Stimulated activated effector memory CD8-positive, alpha-beta T cell treated with anti-CD3 and anti-CD28 coated beads, Interleukin-12 subunit alpha, Interleukin-12 subunit beta, amount 100 ng/mL, for 72 hours (primary cell): ENCODE results near the gene SORCS1.

Experiments used
- ATAC-seq: fragments of 150-1000 bp; cut with Tn5 transposase; 2 replicates; pipeline ENCODE4 v1.10.0; 2021
- DNase-seq, 2 donors: peaks; one replicate each; pipeline ENCODE4 v3.0.0; 2021 to 2022; ENCODE audit warnings: low spot score in 2 of 2
- H3K27ac Mint-ChIP-seq: one replicate; pipeline ENCODE4 v1.8.0; 2022; ENCODE audit warnings: mild to moderate bottlenecking, mixed read lengths
- H3K36me3 Mint-ChIP-seq: one replicate; pipeline ENCODE4 v1.8.0; 2022; ENCODE audit warnings: mild to moderate bottlenecking, mixed read lengths
- H3K4me1 Mint-ChIP-seq: one replicate; pipeline ENCODE4 v1.8.0; 2022; ENCODE audit warnings: mixed read lengths
- H3K4me3 Mint-ChIP-seq: one replicate; pipeline ENCODE4 v1.8.0; 2022; ENCODE audit warnings: mild to moderate bottlenecking, mixed read lengths
- H3K9me3 Mint-ChIP-seq: one replicate; pipeline ENCODE4 v1.8.0; 2022; ENCODE audit warnings: mixed read lengths

The SORCS1 gene

GRCh38 chr10:107083388-107084009, 81.0 kb downstream of the SORCS1 start:
- ATAC-seq (no peak), DNase-seq (no peak)
- no peaks in the 10 kb centered on the region for H3K36me3 Mint-ChIP-seq
- peaks cover 2% of the 10 kb centered on the region for H3K9me3 Mint-ChIP-seq
- H3K27ac Mint-ChIP-seq, result no peak overlapping the region
- H3K4me3 Mint-ChIP-seq, result no peak overlapping the region
- H3K4me1 Mint-ChIP-seq, result no peaks in the 10 kb centered on the region

GRCh38 chr10:107081644-107082043, 82.9 kb downstream of the SORCS1 start:
- DNase-seq (no peak), ATAC-seq (no peak)
- Mint-ChIP-seq H3K36me3 (no peaks in the 10 kb centered on the region), H3K4me3 (no peak overlapping the region), H3K9me3 (peaks cover 10% of the 10 kb centered on the region), H3K4me1 (no peaks in the 10 kb centered on the region), H3K27ac (no peak overlapping the region)

- no peaks in the 10 kb centered on the region for H3K4me1 Mint-ChIP-seq
- no peak overlapping the region for H3K4me3 Mint-ChIP-seq
- no peak overlapping the region for H3K27ac Mint-ChIP-seq
- peaks cover 12% of the 10 kb centered on the region for H3K9me3 Mint-ChIP-seq
- no peaks in the 10 kb centered on the region for H3K36me3 Mint-ChIP-seq
- DNase-seq (no peak), ATAC-seq (no peak)
Measured at GRCh38 chr10:107075117-107075516, 89.4 kb downstream of the SORCS1 start.

GRCh38 chr10:107072786-107073185, 91.7 kb downstream of the SORCS1 start:
- ATAC-seq, result no peak

DNA sequence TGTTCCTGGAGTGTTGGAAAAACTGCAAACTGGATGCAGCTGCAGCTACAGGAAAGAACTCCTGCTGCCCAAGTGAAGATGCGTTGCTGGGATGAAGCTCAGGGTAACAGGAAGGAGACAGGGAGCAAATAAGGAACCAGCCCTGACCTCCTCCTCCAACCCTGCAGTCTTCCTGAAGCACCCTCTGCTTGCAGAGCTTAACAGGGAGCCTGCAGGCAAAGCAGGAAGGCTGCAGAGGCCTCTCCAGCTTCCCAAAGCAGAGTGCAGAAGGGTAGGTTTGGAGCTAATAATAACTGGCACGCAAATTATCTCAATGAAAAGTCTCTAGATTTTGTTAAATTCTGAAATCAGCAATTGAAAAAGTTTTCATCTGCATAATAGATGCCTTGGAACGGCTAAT, 92.5 kb downstream of the SORCS1 start:
- DNase-seq, result no peak
- Mint-ChIP-seq H3K27ac (no peak overlapping the region), H3K36me3 (no peaks in the 10 kb centered on the region), H3K4me1 (no peaks in the 10 kb centered on the region), H3K4me3 (no peak overlapping the region), H3K9me3 (peaks cover 5% of the 10 kb centered on the region)
- ATAC-seq, result no peak

More at GRCh38 chr10:107072786-107073185, 91.7 kb downstream of the SORCS1 start:
- Mint-ChIP-seq H3K4me1 (no peaks in the 10 kb centered on the region), H3K27ac (no peak overlapping the region), H3K36me3 (no peaks in the 10 kb centered on the region), H3K9me3 (peaks cover 8% of the 10 kb centered on the region), H3K4me3 (no peak overlapping the region)
- no peak for DNase-seq

DNA sequence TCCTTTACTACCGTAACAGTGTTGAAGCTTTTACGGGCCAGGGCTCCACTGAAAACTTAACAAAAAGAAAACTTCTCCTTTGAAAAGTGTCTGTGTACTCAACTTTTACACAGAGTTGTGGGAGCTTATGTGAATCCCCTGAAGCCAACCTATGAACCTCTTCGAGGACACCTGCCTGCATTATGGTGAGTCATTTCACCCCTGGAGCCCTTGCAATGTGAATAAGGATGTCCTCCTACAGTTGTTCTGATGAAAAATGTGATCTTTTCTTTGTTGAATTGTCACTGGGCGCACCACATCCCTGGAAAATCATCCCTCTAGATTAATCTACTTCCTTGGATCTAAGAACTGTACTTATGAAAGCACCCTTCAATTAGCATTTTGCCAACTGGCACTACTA, 93.2 kb downstream of the SORCS1 start:
- DNase-seq (no peak), ATAC-seq (no peak)
- no peak overlapping the region for H3K27ac Mint-ChIP-seq
- H3K4me3 Mint-ChIP-seq, result no peak overlapping the region
- H3K4me1 Mint-ChIP-seq, result no peaks in the 10 kb centered on the region
- H3K9me3 Mint-ChIP-seq, result peaks cover 2% of the 10 kb centered on the region
- H3K36me3 Mint-ChIP-seq, result no peaks in the 10 kb centered on the region

DNA sequence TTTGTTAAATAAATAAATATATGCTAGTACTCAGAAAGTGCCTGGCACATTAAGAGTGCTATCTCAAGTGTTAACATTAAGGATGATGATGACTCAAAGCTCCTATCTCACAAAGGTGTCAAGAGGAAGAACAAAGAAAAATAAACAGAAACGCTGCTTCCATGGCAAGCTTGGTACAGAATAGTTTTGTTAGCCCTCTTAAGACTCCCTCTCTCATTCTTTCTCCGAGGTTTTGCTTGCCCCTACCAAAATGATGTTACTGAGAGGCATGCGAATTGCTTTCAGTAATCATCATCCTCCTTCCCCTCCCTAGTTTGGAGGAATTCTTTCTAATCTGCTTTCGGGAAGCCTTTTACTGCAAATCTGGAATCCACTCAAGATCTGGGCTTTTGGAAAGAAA, 96.7 kb downstream of the SORCS1 start:
- ATAC-seq (no peak), DNase-seq (no peak)
- Mint-ChIP-seq H3K36me3 (no peaks in the 10 kb centered on the region), H3K4me3 (no peak overlapping the region), H3K27ac (no peak overlapping the region), H3K9me3 (peaks cover 7% of the 10 kb centered on the region), H3K4me1 (no peaks in the 10 kb centered on the region)

DNA sequence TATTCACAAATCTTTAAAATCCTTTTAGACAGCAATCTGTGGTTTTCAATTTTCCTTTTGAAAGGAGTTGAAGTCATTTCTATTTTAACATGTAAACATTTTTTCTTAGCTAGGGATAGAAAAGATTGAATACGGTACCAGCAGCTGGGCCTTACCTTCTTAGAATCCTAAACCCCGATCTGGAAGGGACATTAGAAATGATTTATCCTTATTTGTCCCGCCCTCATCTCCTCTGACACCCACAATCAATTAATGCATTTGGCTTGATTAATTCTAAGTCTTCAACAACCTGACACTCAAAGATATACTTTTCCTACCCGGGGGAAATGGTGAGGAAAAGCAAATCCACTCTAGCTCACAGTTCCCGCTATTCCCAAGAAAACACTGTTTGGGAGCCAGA, 100.4 kb downstream of the SORCS1 start:
- H3K9me3 Mint-ChIP-seq, result peaks cover 4% of the 10 kb centered on the region
- H3K4me3 Mint-ChIP-seq, result no peak overlapping the region
- H3K27ac Mint-ChIP-seq, result no peak overlapping the region
- no peaks in the 10 kb centered on the region for H3K4me1 Mint-ChIP-seq
- no peak for DNase-seq
- ATAC-seq, result no peak
- H3K36me3 Mint-ChIP-seq, result no peaks in the 10 kb centered on the region

DNA sequence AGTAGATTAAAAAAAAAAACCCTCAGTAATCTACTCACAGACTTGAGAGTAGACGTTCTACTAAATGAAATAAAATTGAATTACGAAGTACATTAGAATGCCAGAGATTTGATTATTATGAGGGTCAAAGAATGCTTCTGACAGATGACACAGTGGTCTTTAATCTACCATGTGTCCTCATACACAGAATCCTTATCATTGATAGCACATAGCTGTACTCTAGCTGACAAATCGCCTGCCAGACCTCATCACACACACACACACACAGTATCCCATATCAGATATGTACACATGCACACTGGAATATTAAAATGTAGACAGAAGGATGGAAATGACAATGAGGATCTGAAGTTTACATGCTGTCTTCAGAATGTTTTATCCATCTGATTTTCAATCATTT, 104.6 kb downstream of the SORCS1 start:
- Mint-ChIP-seq H3K9me3 (peaks cover 4% of the 10 kb centered on the region), H3K4me1 (no peaks in the 10 kb centered on the region), H3K4me3 (no peak overlapping the region), H3K27ac (no peak overlapping the region), H3K36me3 (no peaks in the 10 kb centered on the region)
- ATAC-seq (no peak), DNase-seq (no peak)

DNA sequence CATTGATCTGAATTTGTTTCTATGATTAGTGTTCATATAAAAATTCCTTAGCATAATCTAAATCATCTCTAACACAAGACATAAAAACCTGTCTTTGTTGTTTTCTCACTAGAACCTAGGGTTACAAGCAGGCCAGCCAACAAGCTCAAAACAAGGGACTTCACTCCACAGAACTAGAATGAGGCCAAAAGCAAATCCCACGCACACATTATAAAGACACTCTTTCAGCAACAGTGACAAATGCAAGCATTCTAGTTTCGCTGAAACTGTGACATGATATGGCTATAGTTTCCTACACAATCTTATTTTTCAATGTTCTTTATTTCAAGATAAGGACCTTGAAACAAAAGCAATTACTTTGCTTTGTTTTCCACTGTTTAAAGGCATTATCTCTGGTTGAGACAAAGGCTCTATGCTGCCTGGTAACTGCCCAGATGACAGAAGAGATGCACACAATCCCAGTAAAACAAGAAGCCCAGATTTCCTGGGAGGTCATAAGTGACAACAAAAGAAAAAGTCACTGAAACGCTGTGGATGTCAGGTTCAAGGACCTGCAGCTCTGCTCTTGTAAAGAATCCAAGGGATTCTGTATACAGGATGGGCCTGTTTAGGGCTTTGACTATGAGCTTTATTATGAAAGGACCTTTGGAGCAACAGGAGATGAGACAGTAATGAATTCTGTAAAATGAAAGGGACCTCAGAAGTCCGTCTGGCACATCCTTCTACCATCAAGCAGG, 105.3 kb downstream of the SORCS1 start:
- ATAC-seq (no peak), DNase-seq (no peak)
- Mint-ChIP-seq H3K4me1 (no peaks in the 10 kb centered on the region), H3K27ac (no peak overlapping the region), H3K4me3 (no peak overlapping the region), H3K36me3 (no peaks in the 10 kb centered on the region), H3K9me3 (peaks cover 4% of the 10 kb centered on the region)

DNA sequence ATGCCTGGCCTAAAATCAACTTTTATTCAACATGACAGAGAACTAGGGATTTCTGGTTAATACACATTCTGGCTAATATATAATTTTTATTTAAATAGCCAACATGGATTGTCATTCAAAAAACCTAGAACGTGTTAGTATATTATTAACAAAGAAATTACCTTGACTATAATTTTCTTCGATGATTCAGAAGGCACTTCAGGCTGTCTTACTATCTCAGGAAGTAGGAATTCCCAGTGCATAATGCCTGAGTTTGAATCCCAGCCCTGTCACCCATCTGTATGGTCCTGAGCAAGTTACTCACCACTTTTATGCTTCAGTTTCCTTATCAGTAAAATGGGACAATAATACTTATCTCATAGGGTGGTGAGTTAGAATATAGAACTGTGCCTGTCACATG, 106.2 kb downstream of the SORCS1 start:
- Mint-ChIP-seq H3K9me3 (peaks cover 4% of the 10 kb centered on the region), H3K4me1 (no peaks in the 10 kb centered on the region), H3K4me3 (no peak overlapping the region), H3K27ac (no peak overlapping the region), H3K36me3 (no peaks in the 10 kb centered on the region)
- no peak for DNase-seq
- ATAC-seq, result no peak

- Mint-ChIP-seq H3K27ac (no peak overlapping the region), H3K9me3 (peaks cover 4% of the 10 kb centered on the region), H3K4me3 (no peak overlapping the region), H3K4me1 (no peaks in the 10 kb centered on the region), H3K36me3 (no peaks in the 10 kb centered on the region)
- DNase-seq, result no peak
- no peak for ATAC-seq
Measured at GRCh38 chr10:107056182-107056581, 108.3 kb downstream of the SORCS1 start.

- DNase-seq (no peak), ATAC-seq (no peak)
- Mint-ChIP-seq H3K4me3 (no peak overlapping the region), H3K9me3 (peaks cover 4% of the 10 kb centered on the region), H3K27ac (no peak overlapping the region), H3K4me1 (no peaks in the 10 kb centered on the region), H3K36me3 (no peaks in the 10 kb centered on the region)
Measured at GRCh38 chr10:107054469-107055156, 109.9 kb downstream of the SORCS1 start.

DNA sequence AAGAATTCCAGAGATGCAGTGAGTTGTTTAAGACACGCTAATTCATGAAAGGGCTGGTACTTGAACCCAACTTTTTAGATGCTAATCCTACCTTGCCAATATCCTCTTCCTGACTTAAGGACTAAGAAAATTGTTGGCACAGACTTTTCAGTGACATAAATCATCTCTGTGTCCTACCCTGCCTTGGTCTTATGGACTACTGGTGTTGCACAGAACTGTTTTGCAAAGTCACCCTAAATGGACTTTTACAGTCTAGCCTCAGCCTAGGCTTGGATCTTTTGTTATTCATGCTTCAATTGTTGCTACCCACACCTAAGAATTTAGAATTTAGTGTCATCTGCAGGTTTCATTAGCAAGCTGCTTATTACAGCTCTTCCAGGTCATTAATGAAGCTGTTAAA, 112.7 kb downstream of the SORCS1 start:
- H3K27ac Mint-ChIP-seq, result no peak overlapping the region
- H3K36me3 Mint-ChIP-seq, result no peaks in the 10 kb centered on the region
- H3K4me3 Mint-ChIP-seq, result no peak overlapping the region
- no peaks in the 10 kb centered on the region for H3K4me1 Mint-ChIP-seq
- no peak for DNase-seq
- H3K9me3 Mint-ChIP-seq, result peaks cover 2% of the 10 kb centered on the region
- ATAC-seq, result no peak

DNA sequence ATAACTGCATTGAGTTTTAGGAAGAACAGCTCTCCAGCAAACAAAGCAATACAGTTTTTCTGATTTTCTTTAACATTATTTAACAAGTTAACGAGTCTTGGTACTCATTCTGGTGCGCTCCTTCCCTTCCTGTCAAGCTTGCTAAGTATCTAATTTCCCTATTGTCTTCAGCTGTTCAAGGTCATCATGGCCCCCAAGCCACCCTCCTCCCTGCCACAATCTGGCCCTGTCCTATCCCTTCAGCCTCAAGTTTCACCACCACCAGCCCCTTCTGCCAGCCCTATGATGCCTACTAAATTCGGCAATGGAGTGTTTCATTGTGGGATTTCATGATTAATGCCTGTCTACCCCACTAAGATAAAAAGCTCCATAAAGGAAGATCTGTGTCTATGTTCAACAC, 121.0 kb downstream of the SORCS1 start:
- Mint-ChIP-seq H3K9me3 (peaks cover 12% of the 10 kb centered on the region), H3K4me3 (no peak overlapping the region), H3K4me1 (no peaks in the 10 kb centered on the region), H3K36me3 (no peaks in the 10 kb centered on the region), H3K27ac (no peak overlapping the region)
- DNase-seq (no peak), ATAC-seq (no peak)
